Cardiac septum (tissue), 1 donor: ENCODE data around the gene LAPTM5. TPM values are rescaled to one million over a fixed set of nuclear protein-coding genes. Genes with fewer than 3 reads are reported as not detected.

Source experiments
- DNase-seq: peaks from one replicate; pipeline ENCODE4 v3.0.0-alpha.2; 2020; ENCODE audit warnings: low spot score
- intact Hi-C: fragments of 100-400 bp; cut with DNase I; formaldehyde crosslinking; loops from one replicate; pipeline ENCODE4 v1.14.0; 2022
- total RNA-seq: library from RNA; stranded (reverse); fragmentation: NEBNext Ultra II Directional; extraction: Animal tissue kit (Norgen Biotek cat#: 25700); gene quantifications from one replicate; pipeline ENCODE4 v1.2.1, GENCODE V29; 2021
- donor health status: DM: no; HTN: no; CAD: no.

The LAPTM5 gene
- total RNA-seq, 1 donor from 2014 or later: 14.2 TPM

GRCh38 chr1:30735668-30736498, 21.7 kb downstream of the LAPTM5 start:
- no peak for DNase-seq
- intact Hi-C loops: no loop called here

GRCh38 chr1:30735124-30735523, 22.4 kb downstream of the LAPTM5 start:
- no peak for DNase-seq
- intact Hi-C loops: no loop called here

GRCh38 chr1:30734580-30734979, 23.0 kb downstream of the LAPTM5 start:
- intact Hi-C loops: no loop called here
- no peak for DNase-seq

GRCh38 chr1:30734106-30734505, 23.5 kb downstream of the LAPTM5 start:
- intact Hi-C loops: no loop called here
- no peak for DNase-seq

- DNase-seq: no peak
- intact Hi-C loops: no loop called here
Observed at GRCh38 chr1:30733493-30733892, 24.1 kb downstream of the LAPTM5 start.

- no peak for DNase-seq
- intact Hi-C loops: no loop called here
Observed at GRCh38 chr1:30732277-30732996, 25.1 kb downstream of the LAPTM5 start.

- intact Hi-C loops: no loop called here
- DNase-seq: no peak
Observed at GRCh38 chr1:30731806-30732276, 25.7 kb downstream of the LAPTM5 start.

- no peak for DNase-seq
- intact Hi-C loops: no loop called here
Observed at GRCh38 chr1:30731109-30731805, 26.3 kb downstream of the LAPTM5 start.

GRCh38 chr1:30730346-30731108, 27.0 kb downstream of the LAPTM5 start:
- no peak for DNase-seq
- intact Hi-C loops: no loop called here

- intact Hi-C loops: loop anchor here (10.0 kb wide), 1 partner anchor 695 kb away; no protein-coding TSS in a partner anchor
- DNase-seq: no peak
Observed at GRCh38 chr1:30729901-30730300, 27.7 kb downstream of the LAPTM5 start.

GRCh38 chr1:30728832-30729638, 28.5 kb downstream of the LAPTM5 start:
- intact Hi-C loops: loop anchor here (10.0 kb wide), 1 partner anchor 696 kb away; no protein-coding TSS in a partner anchor
- no peak for DNase-seq

GRCh38 chr1:30728340-30728739, 29.2 kb downstream of the LAPTM5 start:
- DNase-seq: no peak
- intact Hi-C loops: loop anchor here (10.0 kb wide), 1 partner anchor 696 kb away; no protein-coding TSS in a partner anchor

GRCh38 chr1:30727824-30728223, 29.8 kb downstream of the LAPTM5 start:
- intact Hi-C loops: loop anchor here (10.0 kb wide), 1 partner anchor 697 kb away; no protein-coding TSS in a partner anchor
- no peak for DNase-seq

GRCh38 chr1:30726773-30727684, 30.5 kb downstream of the LAPTM5 start:
- intact Hi-C loops: loop anchor here (10.0 kb wide), 1 partner anchor 698 kb away; no protein-coding TSS in a partner anchor
- DNase-seq: no peak

- no peak for DNase-seq
- intact Hi-C loops: loop anchor here (10.0 kb wide), 1 partner anchor 699 kb away; no protein-coding TSS in a partner anchor
Observed at GRCh38 chr1:30726236-30726635, 31.3 kb downstream of the LAPTM5 start.

GRCh38 chr1:30725450-30726095, 32.0 kb downstream of the LAPTM5 start:
- no peak for DNase-seq
- intact Hi-C loops: loop anchor here (10.0 kb wide), 1 partner anchor 699 kb away; no protein-coding TSS in a partner anchor
